Kasumi-1 (cell line): ENCODE measurements around the gene KIF5A.

Source experiments
- DNase-seq, 2 experiments: peaks; one replicate each; lab custom pipeline; 2025; lab: John Stamatoyannopoulos, UW

Gene KIF5A

GRCh38 chr12:57535764-57536596, 13.9 kb upstream of the KIF5A start:
- DNase-seq = no peak

GRCh38 chr12:57536597-57536942, 13.3 kb upstream of the KIF5A start:
- no peak for DNase-seq

- DNase-seq = no peak
Measured at GRCh38 chr12:57539134-57539768, 10.6 kb upstream of the KIF5A start.

- DNase-seq = no peak
Measured at GRCh38 chr12:57541001-57541400, 8.8 kb upstream of the KIF5A start.

GRCh38 chr12:57541717-57542116, 8.1 kb upstream of the KIF5A start:
- no peak for DNase-seq

GRCh38 chr12:57543581-57543980, 6.3 kb upstream of the KIF5A start:
- DNase-seq = no peak

GRCh38 chr12:57545809-57546437, 3.9 kb upstream of the KIF5A start:
- DNase-seq = no peak

GRCh38 chr12:57546438-57547287, 3.2 kb upstream of the KIF5A start, which contains the start of gene DCTN2:
Gene DCTN2, minus strand, starts transcription at chr12:57547192. Its CDS starts 129 bp downstream, at chr12:57547063.
- peak; percentile 26 to 99 for DNase-seq

- peak in 1 of 2 experiments; percentile 99 for DNase-seq
Measured at GRCh38 chr12:57547288-57548012, 2.4 kb upstream of the KIF5A start.

- DNase-seq = no peak
Measured at GRCh38 chr12:57548013-57548315, 1.9 kb upstream of the KIF5A start.

GRCh38 chr12:57548488-57548887, 1.4 kb upstream of the KIF5A start:
- no peak for DNase-seq

- DNase-seq = no peak
Measured at GRCh38 chr12:57549203-57549908, 488 bp upstream of the KIF5A start.

GRCh38 chr12:57550641-57551549, 1.1 kb downstream of the KIF5A start:
- no peak for DNase-seq

GRCh38 chr12:57551637-57552305, 1.9 kb downstream of the KIF5A start:
- no peak for DNase-seq

- no peak for DNase-seq
Measured at GRCh38 chr12:57552306-57552651, 2.4 kb downstream of the KIF5A start.

GRCh38 chr12:57552835-57553313, 3.0 kb downstream of the KIF5A start:
- DNase-seq = no peak

GRCh38 chr12:57553343-57554202, 3.7 kb downstream of the KIF5A start:
- DNase-seq = no peak

GRCh38 chr12:57554453-57554852, 4.6 kb downstream of the KIF5A start:
- no peak for DNase-seq
